ENCODE measurements around the gene PDGFA. TPM values are rescaled to one million over a fixed set of nuclear protein-coding genes. Genes with fewer than 3 reads are reported as not detected.
A peak's percentile ranks its signal among the peaks of the same experiment; 100 is the strongest.

PDGFA gene
- total RNA-seq, 1 donor from 2014 or later: 42.4 TPM

- DNase-seq (ENCODE audit: low spot score in 2 of 2) (no peak), FAIRE-seq (no peak)
Measured at GRCh38 chr7:507623-508300, 11.9 kb downstream of the PDGFA start.

GRCh38 chr7:506921-507622 lies 12.6 kb downstream of the PDGFA start:
- DNase-seq (ENCODE audit: low spot score in 2 of 2) (no peak), FAIRE-seq (no peak)

GRCh38 chr7:506391-506831 lies 13.2 kb downstream of the PDGFA start:
- FAIRE-seq: no peak
- DNase-seq (ENCODE audit: low spot score in 2 of 2): no peak

- FAIRE-seq (no peak), DNase-seq (ENCODE audit: low spot score in 2 of 2) (no peak)
Measured at GRCh38 chr7:505171-505570, 14.5 kb downstream of the PDGFA start.

- DNase-seq (ENCODE audit: low spot score in 2 of 2): no peak
Measured at GRCh38 chr7:504221-505111, 15.2 kb downstream of the PDGFA start.

GRCh38 chr7:503575-504111 lies 16.0 kb downstream of the PDGFA start:
- FAIRE-seq: no peak
- no peak for DNase-seq (ENCODE audit: low spot score in 2 of 2)

More at GRCh38 chr7:504221-505111, 15.2 kb downstream of the PDGFA start:
- no peak for FAIRE-seq

GRCh38 chr7:502296-502695 lies 17.4 kb downstream of the PDGFA start:
- DNase-seq (ENCODE audit: low spot score in 2 of 2): no peak

GRCh38 chr7:501526-501925 lies 18.1 kb downstream of the PDGFA start:
- FAIRE-seq (no peak), DNase-seq (ENCODE audit: low spot score in 2 of 2) (no peak)

More at GRCh38 chr7:502296-502695, 17.4 kb downstream of the PDGFA start:
- FAIRE-seq: no peak

- no peak for DNase-seq (ENCODE audit: low spot score in 2 of 2)
Measured at GRCh38 chr7:500521-501420, 18.9 kb downstream of the PDGFA start.

GRCh38 chr7:499853-500485 lies 19.7 kb downstream of the PDGFA start:
- DNase-seq (ENCODE audit: low spot score in 2 of 2) (no peak), FAIRE-seq (no peak)

More at GRCh38 chr7:500521-501420, 18.9 kb downstream of the PDGFA start:
- no peak for FAIRE-seq

- DNase-seq (ENCODE audit: low spot score in 2 of 2) (no peak), FAIRE-seq (no peak)
Measured at GRCh38 chr7:498678-499641, 20.7 kb downstream of the PDGFA start.

- peak; percentile 62 for FAIRE-seq
Measured at GRCh38 chr7:497946-498655, 21.5 kb downstream of the PDGFA start.

GRCh38 chr7:497346-497745 lies 22.3 kb downstream of the PDGFA start:
- DNase-seq (ENCODE audit: low spot score in 2 of 2) (no peak), FAIRE-seq (no peak)

More at GRCh38 chr7:497946-498655, 21.5 kb downstream of the PDGFA start:
- DNase-seq (ENCODE audit: low spot score in 2 of 2): peak; percentile 64 to 80

GRCh38 chr7:496528-497295 lies 22.9 kb downstream of the PDGFA start:
- FAIRE-seq: no peak

GRCh38 chr7:495761-496321 lies 23.8 kb downstream of the PDGFA start:
- DNase-seq (ENCODE audit: low spot score in 2 of 2) (no peak), FAIRE-seq (no peak)

More at GRCh38 chr7:496528-497295, 22.9 kb downstream of the PDGFA start:
- no peak for DNase-seq (ENCODE audit: low spot score in 2 of 2)

- FAIRE-seq (no peak), DNase-seq (ENCODE audit: low spot score in 2 of 2) (no peak)
Measured at GRCh38 chr7:495326-495725, 24.3 kb downstream of the PDGFA start.

All from frontal cortex (tissue), 4 donors.